ENCODE data around the gene PLOD3.
"Not testable (repeated sequence)": the region's sequence is repeated elsewhere in the genome, so short reads cannot be mapped to it uniquely, and the experiment has no call there.

Gene PLOD3, protein sequence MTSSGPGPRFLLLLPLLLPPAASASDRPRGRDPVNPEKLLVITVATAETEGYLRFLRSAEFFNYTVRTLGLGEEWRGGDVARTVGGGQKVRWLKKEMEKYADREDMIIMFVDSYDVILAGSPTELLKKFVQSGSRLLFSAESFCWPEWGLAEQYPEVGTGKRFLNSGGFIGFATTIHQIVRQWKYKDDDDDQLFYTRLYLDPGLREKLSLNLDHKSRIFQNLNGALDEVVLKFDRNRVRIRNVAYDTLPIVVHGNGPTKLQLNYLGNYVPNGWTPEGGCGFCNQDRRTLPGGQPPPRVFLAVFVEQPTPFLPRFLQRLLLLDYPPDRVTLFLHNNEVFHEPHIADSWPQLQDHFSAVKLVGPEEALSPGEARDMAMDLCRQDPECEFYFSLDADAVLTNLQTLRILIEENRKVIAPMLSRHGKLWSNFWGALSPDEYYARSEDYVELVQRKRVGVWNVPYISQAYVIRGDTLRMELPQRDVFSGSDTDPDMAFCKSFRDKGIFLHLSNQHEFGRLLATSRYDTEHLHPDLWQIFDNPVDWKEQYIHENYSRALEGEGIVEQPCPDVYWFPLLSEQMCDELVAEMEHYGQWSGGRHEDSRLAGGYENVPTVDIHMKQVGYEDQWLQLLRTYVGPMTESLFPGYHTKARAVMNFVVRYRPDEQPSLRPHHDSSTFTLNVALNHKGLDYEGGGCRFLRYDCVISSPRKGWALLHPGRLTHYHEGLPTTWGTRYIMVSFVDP

DNA sequence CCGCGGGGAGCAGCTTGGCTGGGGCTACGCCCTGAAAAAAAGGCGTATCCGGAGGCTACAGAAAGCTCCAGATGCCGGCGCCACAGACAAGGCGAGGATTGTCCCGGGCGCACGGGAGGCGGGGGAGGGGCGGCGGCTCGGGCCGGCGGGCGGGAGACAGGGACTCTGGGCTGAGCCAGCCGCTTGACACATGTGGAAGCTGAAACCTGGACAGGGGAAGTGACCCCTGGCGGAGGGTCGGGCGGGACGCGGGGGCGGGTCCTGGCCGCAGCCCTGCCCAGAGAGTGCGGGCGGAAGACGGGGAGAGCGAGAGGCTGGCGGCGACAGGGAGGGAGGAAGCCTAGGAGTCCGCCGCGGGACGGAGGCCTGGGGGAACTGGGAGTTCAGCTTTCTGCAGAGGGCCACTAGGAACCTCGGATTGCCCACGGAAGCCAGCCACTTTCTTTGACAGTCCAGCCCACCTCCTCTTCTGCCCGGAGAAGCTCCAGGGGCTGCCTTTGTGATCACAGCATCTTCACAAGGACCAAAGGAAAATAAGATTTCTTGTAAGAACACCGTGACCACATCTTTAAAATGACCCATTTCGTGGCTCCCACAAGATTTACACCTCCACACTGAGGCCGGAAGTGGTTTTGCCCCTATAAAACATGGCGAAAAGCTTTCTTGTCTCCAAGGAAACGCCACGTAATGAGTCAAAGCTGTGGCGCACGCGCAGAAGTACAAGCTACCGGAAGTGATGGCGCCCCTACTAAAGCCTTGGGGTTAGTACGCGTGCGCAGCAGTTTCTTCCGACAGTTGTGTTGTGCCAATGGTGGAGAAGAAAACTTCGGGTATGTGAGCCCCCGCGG is at the start of gene PLOD3, which contains the start of gene ZNHIT1:
PLOD3 (minus strand) TSS at position 194 of the 848 bp plus-strand sequence. CDS start 307 bp downstream, outside the sequence.
ZNHIT1 (plus strand) TSS at position 778 of the 848 bp plus-strand sequence; CDS start at position 809, 31 bp downstream.
- Histone ChIP-seq H3K79me2 (ENCODE audit: insufficient read depth, low read length) (no peaks in the 10 kb centered on the region; the same call in 1 of the 2 replicates), H3F3A (ENCODE audit: insufficient read depth, low read length) (no peaks in the 10 kb centered on the region), H3K27ac (ENCODE audit: low read depth, low read length, poor library complexity, severe bottlenecking) (peak within 1 kb of the TSS; percentile 40), H3K36me3 (ENCODE audit: insufficient read depth, low read length) (peaks cover 2% of the 10 kb centered on the region; the same call in 1 of the 2 replicates), H3K9me2 (ENCODE audit: low read depth, low read length) (no peaks in the 10 kb centered on the region), H3K9ac (ENCODE audit: low read length) (peak within 1 kb of the TSS; percentile 82), H3K4me2 (ENCODE audit: low read length) (peak within 1 kb of the TSS; percentile 97), H3K4me3 (ENCODE audit: low read depth, low read length, poor library complexity, severe bottlenecking) (peak within 1 kb of the TSS; percentile 85), H4K20me1 (ENCODE audit: insufficient read depth, low read length) (no peaks in the 10 kb centered on the region), H3K9me3 (ENCODE audit: low read length) (no peaks in the 10 kb centered on the region), H2AFZ (ENCODE audit: low read length) (0 out of 2 replicates have a peak within 1 kb of the TSS, but pooled peaks have one; percentile 18), H3K27me3 (ENCODE audit: insufficient read depth, low read length) (no peaks in the 10 kb centered on the region), H3K4me1 (ENCODE audit: insufficient read depth, low read length, severe bottlenecking) (peaks cover 31% of the 10 kb centered on the region)
- TF ChIP-seq, protein P1, sequence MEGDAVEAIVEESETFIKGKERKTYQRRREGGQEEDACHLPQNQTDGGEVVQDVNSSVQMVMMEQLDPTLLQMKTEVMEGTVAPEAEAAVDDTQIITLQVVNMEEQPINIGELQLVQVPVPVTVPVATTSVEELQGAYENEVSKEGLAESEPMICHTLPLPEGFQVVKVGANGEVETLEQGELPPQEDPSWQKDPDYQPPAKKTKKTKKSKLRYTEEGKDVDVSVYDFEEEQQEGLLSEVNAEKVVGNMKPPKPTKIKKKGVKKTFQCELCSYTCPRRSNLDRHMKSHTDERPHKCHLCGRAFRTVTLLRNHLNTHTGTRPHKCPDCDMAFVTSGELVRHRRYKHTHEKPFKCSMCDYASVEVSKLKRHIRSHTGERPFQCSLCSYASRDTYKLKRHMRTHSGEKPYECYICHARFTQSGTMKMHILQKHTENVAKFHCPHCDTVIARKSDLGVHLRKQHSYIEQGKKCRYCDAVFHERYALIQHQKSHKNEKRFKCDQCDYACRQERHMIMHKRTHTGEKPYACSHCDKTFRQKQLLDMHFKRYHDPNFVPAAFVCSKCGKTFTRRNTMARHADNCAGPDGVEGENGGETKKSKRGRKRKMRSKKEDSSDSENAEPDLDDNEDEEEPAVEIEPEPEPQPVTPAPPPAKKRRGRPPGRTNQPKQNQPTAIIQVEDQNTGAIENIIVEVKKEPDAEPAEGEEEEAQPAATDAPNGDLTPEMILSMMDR (IDR thresholded peaks at IDR 0.05; ENCODE audit: low read length) = no peak
- no peak for TF ChIP-seq EZH2 (IDR thresholded peaks at IDR 0.05; ENCODE audit: borderline replicate concordance, low read length)

DNA sequence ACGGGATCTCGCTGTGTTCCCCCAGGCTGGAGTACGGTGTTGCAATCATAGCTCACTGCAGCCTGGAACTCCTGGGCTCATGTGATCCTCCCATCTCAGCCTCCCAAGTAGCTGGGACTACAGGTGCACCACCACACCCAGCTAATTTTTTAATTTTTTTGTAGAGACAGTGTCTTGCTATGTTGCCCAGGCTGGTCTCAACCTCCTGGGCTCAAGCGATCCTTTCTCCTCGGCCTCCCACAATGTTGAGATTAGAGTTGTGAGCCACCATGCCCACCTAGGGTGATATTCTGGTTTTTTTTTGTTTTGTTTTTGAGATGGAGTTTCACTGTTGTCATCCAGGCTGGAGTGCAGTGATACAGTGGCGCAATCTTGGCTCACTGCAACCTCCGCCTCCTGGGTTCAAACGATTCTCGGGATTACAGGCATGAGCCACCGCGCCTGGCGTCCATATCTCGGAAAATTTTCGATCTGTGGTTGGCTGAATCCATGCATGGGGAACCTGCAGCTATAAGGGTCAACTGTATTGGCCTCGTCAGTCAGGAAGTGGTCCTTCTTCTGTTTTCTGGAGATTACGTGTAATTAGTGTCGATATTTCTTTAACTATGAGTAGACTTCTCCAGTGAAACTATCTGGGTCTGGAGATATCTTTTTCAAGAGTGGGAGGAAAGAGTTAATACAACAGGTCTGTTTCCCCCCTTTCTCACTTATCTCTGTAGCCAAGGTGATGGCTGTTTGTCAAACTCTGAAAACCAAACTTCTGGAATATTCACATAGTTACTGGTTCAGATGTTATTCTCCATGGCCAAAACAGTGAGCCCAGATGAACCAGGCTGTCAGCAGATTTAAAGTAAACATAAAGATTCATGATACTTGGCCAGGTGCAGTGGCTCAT is 48.5 kb upstream of the PLOD3 start:
- H3K9me3 ChIP-seq (ENCODE audit: low read length) = no peaks in the 10 kb centered on the region
- no peak overlapping the region for H2AFZ ChIP-seq (ENCODE audit: low read length)
- no peak overlapping the region for H3K4me3 ChIP-seq (ENCODE audit: low read depth, low read length, poor library complexity, severe bottlenecking)
- no peaks in the 10 kb centered on the region for H3K36me3 ChIP-seq (ENCODE audit: insufficient read depth, low read length)
- no peak overlapping the region for H3K4me2 ChIP-seq (ENCODE audit: low read length)
- H3K9ac ChIP-seq (ENCODE audit: low read length) = no peak overlapping the region
- H3K27ac ChIP-seq (ENCODE audit: low read depth, low read length, poor library complexity, severe bottlenecking) = no peak overlapping the region
- H3K79me2 ChIP-seq (ENCODE audit: insufficient read depth, low read length) = no peaks in the 10 kb centered on the region
- H3K4me1 ChIP-seq (ENCODE audit: insufficient read depth, low read length, severe bottlenecking) = no peaks in the 10 kb centered on the region
- TF ChIP-seq, protein P1 (IDR thresholded peaks at IDR 0.05; ENCODE audit: low read length) = no peak
- no peak for TF ChIP-seq EZH2 (IDR thresholded peaks at IDR 0.05; ENCODE audit: borderline replicate concordance, low read length)
- no peaks in the 10 kb centered on the region for H3K9me2 ChIP-seq (ENCODE audit: low read depth, low read length)
- H3F3A ChIP-seq (ENCODE audit: insufficient read depth, low read length) = no peaks in the 10 kb centered on the region
- no peaks in the 10 kb centered on the region for H4K20me1 ChIP-seq (ENCODE audit: insufficient read depth, low read length)
- H3K27me3 ChIP-seq (ENCODE audit: insufficient read depth, low read length) = peaks cover 14% of the 10 kb centered on the region

DNA sequence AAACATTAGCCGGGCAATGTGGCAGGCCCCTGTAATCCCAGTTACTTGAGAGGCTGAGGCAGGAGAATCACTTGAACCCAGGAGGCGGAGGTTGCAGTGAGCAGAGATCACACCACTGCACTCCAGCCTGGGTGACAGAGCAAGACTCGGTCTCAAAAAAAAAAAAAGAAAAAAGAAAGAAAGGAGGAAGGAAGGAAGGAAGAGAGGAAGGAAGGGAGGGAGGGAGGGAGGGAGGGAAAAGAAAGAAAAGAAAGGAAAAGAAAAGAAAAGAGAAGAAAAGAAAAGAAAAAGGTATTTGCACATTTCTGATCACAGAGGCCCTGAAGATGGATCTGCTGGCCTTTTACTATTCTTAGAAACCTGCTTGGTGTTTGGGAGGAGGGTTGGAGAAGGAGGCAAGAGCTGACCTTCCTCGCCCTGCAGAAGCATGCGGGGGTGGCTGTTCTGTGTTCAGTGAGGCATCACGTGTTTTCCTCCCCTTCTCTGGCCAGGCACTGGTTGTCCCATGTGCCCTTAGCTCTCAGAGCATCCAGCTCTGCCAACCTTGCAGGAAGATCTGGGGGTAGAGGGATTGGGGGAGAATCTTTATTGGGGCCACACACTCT is 46.8 kb upstream of the PLOD3 start:
- not testable (repeated sequence) for H3F3A ChIP-seq (ENCODE audit: insufficient read depth, low read length); H3K9me3 ChIP-seq (ENCODE audit: low read length); H3K27ac ChIP-seq (ENCODE audit: low read depth, low read length, poor library complexity, severe bottlenecking); H3K4me1 ChIP-seq (ENCODE audit: insufficient read depth, low read length, severe bottlenecking); H3K9me2 ChIP-seq (ENCODE audit: low read depth, low read length); H3K4me2 ChIP-seq (ENCODE audit: low read length); H4K20me1 ChIP-seq (ENCODE audit: insufficient read depth, low read length); H3K36me3 ChIP-seq (ENCODE audit: insufficient read depth, low read length); H3K79me2 ChIP-seq (ENCODE audit: insufficient read depth, low read length); H3K4me3 ChIP-seq (ENCODE audit: low read depth, low read length, poor library complexity, severe bottlenecking); H2AFZ ChIP-seq (ENCODE audit: low read length); H3K9ac ChIP-seq (ENCODE audit: low read length)
- peaks cover 14% of the 10 kb centered on the region for H3K27me3 ChIP-seq (ENCODE audit: insufficient read depth, low read length)
